WI38 (cell line): ENCODE data around the gene PNLIPRP2.

ENCODE experiments used
- H3K4me3 ChIP-seq: 2 replicates; pipeline ENCODE4 v1.5.1; 2011; ENCODE audit warnings: low read depth, mild to moderate bottlenecking, control low read depth, low read length
- TF ChIP-seq, protein P1 (sequence below): IDR thresholded peaks from 2 replicates; pipeline ENCODE4 v1.5.1; 2012; ENCODE audit warnings: low read depth, mild to moderate bottlenecking, control low read depth, low read length

Gene PNLIPRP2

DNA sequence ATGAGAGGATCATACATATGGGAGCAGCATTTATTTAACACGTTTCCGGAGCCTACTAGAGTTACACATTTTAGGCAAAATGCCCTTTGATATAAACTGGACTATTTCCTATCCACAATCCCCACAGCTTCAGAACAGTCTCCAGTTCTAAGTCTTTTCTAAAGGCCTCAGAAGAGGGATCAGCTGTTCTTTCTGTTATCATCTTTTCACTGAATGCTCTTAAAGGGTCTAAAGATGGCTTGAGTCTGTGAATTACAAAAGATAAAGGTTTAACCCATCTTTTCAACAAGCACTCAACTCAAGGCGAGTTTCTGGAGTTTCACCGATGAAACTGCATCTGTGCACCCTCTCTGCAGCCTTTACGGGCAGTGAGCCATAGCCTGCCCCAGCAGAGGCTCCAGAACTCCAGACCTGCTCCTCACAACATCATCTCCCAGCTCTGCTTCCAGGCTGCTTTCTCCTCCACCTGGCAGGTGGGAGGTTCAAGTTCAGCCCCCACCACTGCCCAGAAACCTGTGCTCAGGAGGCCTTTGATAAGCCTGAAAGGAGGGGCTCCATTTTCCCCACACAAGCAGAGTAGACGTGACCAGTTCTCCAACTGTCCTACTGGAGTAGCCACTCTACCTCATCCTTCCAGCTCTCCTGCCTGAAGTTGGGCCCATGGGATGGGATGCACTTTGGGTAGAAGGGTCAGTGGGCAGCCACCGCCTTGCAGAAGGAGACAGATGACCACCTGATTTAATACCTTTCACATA, 68.2 kb downstream of the PNLIPRP2 start:
- TF ChIP-seq, protein P1, sequence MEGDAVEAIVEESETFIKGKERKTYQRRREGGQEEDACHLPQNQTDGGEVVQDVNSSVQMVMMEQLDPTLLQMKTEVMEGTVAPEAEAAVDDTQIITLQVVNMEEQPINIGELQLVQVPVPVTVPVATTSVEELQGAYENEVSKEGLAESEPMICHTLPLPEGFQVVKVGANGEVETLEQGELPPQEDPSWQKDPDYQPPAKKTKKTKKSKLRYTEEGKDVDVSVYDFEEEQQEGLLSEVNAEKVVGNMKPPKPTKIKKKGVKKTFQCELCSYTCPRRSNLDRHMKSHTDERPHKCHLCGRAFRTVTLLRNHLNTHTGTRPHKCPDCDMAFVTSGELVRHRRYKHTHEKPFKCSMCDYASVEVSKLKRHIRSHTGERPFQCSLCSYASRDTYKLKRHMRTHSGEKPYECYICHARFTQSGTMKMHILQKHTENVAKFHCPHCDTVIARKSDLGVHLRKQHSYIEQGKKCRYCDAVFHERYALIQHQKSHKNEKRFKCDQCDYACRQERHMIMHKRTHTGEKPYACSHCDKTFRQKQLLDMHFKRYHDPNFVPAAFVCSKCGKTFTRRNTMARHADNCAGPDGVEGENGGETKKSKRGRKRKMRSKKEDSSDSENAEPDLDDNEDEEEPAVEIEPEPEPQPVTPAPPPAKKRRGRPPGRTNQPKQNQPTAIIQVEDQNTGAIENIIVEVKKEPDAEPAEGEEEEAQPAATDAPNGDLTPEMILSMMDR, result no peak
- peak overlapping the region; percentile 42 for H3K4me3 ChIP-seq

DNA sequence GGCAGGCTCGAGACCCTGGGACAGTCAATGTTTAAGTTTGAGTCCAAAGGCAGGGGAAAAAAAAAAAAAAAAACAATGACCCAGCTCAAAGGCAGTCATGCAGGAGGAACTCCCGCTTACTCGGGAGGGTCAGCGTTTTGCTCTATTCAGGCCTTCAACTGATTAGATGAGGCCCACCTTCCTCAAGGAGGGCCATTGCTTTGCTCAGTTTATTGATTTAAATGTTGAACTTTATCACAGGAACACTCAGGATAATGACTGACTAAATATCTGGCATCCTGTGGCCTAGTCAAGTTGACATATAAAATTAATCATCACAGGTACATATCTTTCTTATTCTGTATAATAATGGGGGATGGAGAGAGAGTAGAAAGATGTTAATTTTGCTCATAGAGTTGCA, 69.0 kb downstream of the PNLIPRP2 start:
- TF ChIP-seq, protein P1, result no peak
- H3K4me3 ChIP-seq, result no peak overlapping the region

DNA sequence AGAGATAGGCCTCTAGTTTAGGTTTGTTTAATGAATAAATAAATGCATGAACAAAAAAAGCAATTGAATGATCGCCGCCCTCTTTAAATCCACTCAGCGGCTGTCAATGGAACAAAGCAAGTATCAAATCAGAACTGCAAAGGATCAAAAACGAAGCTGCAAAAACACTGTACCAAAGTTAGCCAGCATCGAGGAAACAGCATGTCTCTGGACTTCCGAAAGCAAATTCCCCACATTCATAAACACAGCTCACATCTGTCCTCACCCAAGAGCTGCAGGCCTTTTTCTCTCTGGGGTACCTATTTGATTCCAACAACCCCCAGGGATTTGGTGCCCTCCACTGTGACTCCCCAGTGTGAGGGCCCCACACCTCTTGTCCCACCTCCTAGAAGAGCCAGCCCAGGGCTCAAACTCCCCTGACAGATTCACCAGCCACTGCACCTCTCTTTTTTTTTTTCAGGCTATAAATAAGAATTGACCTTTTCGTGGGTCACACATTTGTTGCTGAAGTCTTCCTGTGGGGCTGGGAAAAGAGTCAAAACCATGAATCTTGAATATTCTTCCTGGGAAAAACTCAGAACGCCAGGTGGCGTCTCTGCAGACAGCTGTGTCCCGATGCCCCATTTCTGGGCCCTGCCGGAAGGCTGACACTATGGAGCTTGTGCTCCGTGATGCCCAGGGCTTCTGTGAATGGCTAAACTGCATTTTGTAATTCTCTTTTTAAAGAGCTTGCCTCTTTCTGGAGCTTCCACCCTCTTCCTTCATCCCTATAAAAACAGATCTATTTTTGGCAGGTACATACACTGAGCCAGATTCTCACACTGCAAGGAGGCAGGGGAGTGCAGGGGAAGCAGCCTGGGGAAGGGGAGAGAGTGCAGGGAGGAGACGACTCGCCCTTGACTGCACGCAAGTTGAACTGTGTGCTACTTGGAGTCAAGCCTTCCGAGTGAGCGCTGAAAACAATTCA, 69.9 kb downstream of the PNLIPRP2 start:
- TF ChIP-seq, protein P1, result no peak
- no peak overlapping the region for H3K4me3 ChIP-seq

DNA sequence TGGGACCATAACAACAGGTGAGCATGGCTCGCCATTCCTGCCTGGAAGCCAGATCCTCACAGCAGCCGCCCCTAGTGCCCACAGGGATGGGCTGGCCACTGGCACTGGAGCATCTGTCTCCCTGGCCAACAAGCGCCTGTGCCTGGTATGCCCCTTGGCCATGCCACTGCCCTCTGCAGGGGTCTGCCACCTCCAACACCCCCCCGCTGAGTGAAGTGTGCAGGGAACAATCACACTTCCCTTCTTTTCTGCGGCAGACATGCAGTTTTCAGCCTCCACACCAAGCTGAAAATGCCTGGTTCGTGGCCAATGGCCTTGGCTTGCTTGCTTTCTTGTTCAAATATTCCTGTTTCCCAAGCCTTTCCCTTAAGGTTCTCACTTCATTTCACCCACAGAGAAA, 70.9 kb downstream of the PNLIPRP2 start:
- no peak overlapping the region for H3K4me3 ChIP-seq

DNA sequence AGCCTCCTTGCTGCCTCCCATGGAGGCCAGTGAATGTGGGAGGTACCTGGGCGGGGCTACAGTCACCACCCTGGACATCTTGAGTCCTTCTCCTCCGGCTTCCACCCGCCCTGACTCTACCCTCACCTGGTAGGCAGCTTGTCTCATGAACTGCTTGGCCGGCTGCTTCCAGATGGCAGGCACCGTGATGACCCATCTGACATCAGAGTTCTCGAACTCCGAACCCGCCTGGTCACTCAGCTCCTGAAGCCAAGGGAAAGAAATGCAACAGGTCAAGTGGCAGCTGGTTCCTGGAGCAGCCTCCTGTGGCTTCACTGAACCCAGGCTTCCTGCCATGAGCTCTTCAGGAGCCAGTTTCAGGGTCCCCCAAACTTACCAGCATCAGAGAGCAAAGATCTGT, 71.5 kb downstream of the PNLIPRP2 start:
- no peak overlapping the region for H3K4me3 ChIP-seq
- TF ChIP-seq, protein P1, result no peak

More for the DNA sequence above, 70.9 kb downstream of the PNLIPRP2 start:
- TF ChIP-seq, protein P1, result no peak

DNA sequence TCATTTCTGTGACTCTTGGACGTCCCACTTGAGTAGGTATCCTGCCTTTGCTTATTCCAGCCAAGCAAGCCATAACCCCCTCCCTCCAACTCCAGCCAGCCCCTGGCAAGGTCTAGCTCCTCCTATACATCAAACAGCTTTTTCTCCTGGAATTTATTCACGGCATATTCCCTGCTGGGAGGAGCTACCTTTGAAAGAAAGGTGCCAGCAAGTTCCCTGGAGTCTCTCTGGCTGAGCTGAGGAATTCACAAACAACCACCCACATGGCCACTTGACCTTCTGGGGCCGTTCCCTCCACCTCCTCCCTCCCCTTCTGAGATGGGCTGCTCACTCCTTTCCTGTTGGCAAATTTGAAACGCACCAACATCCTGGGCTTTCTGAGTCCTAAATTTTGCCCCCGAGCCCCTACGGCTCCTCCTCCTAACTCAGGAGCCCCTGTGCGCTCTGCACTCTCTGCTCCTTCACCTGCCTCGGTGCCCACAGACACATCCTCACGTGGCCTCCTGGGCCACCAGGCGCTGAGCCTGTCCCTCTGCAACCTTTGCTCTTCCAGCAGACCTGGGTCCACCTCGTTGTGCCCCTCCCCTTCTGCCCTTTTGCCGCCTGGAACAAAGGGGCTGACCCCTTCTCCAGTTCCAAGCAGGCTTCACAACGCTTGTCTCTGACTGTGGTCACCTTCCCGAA, 73.6 kb downstream of the PNLIPRP2 start:
- H3K4me3 ChIP-seq, result no peak overlapping the region
- TF ChIP-seq, protein P1, result no peak
